Measurements from ENCODE around the gene CHSY3. TPM values are rescaled to one million over a fixed set of nuclear protein-coding genes. Genes with fewer than 3 reads are reported as not detected.

The CHSY3 gene
- total RNA-seq, 4 donors from 2014 or later = 0.77 to 22.1 (median 2.8) TPM; not detected in 1

GRCh38 chr5:130065617-130066016, 161.4 kb downstream of the CHSY3 start:
- no peak overlapping the region for H3K27ac ChIP-seq
- no peak overlapping the region for H3K4me3 ChIP-seq
- no peaks in the 10 kb centered on the region for H3K4me1 ChIP-seq
- H3K27me3 ChIP-seq = no peaks in the 10 kb centered on the region
- TF ChIP-seq POLR2A (IDR thresholded peaks at IDR 0.05) = no peak
- TF ChIP-seq CTCF (IDR thresholded peaks at IDR 0.05) = no peak
- H3K9me3 ChIP-seq = no peaks in the 10 kb centered on the region
- intact Hi-C loops (cut with DNase I; ENCODE audit: low total_unique reads) = no loop called here
- DNase-seq = no peak
- H3K36me3 ChIP-seq = no peaks in the 10 kb centered on the region

- Histone ChIP-seq H3K9me3 (no peaks in the 10 kb centered on the region), H3K36me3 (no peaks in the 10 kb centered on the region), H3K27ac (no peak overlapping the region), H3K27me3 (no peaks in the 10 kb centered on the region), H3K4me1 (no peaks in the 10 kb centered on the region), H3K4me3 (no peak overlapping the region)
- intact Hi-C loops (cut with DNase I; ENCODE audit: low total_unique reads) = no loop called here
- TF ChIP-seq CTCF (IDR thresholded peaks at IDR 0.05) (no peak), POLR2A (IDR thresholded peaks at IDR 0.05) (no peak)
- no peak for DNase-seq
Measured at GRCh38 chr5:130066644-130067043, 162.4 kb downstream of the CHSY3 start.

- TF ChIP-seq CTCF (IDR thresholded peaks at IDR 0.05) (no peak), POLR2A (IDR thresholded peaks at IDR 0.05) (no peak)
- intact Hi-C loops (cut with DNase I; ENCODE audit: low total_unique reads) = no loop called here
- H3K9me3 ChIP-seq = no peaks in the 10 kb centered on the region
Measured at GRCh38 chr5:130067364-130067763, 163.1 kb downstream of the CHSY3 start.

GRCh38 chr5:130068101-130068500, 163.8 kb downstream of the CHSY3 start:
- Histone ChIP-seq H3K27ac (no peak overlapping the region), H3K27me3 (no peaks in the 10 kb centered on the region), H3K36me3 (no peaks in the 10 kb centered on the region), H3K9me3 (no peaks in the 10 kb centered on the region), H3K4me1 (no peaks in the 10 kb centered on the region), H3K4me3 (no peak overlapping the region)
- intact Hi-C loops (cut with DNase I; ENCODE audit: low total_unique reads) = no loop called here
- DNase-seq = no peak
- TF ChIP-seq POLR2A (IDR thresholded peaks at IDR 0.05) (no peak), CTCF (IDR thresholded peaks at IDR 0.05) (no peak)

More at GRCh38 chr5:130067364-130067763, 163.1 kb downstream of the CHSY3 start:
- DNase-seq = no peak
- Histone ChIP-seq H3K27ac (no peak overlapping the region), H3K36me3 (no peaks in the 10 kb centered on the region), H3K4me1 (no peaks in the 10 kb centered on the region), H3K27me3 (no peaks in the 10 kb centered on the region), H3K4me3 (no peak overlapping the region)

- no peak for DNase-seq
- no peaks in the 10 kb centered on the region for H3K9me3 ChIP-seq
- TF ChIP-seq CTCF (IDR thresholded peaks at IDR 0.05) (no peak), POLR2A (IDR thresholded peaks at IDR 0.05) (no peak)
- no peak overlapping the region for H3K27ac ChIP-seq
- intact Hi-C loops (cut with DNase I; ENCODE audit: low total_unique reads) = no loop called here
- H3K27me3 ChIP-seq = no peaks in the 10 kb centered on the region
- H3K4me1 ChIP-seq = no peaks in the 10 kb centered on the region
- H3K4me3 ChIP-seq = no peak overlapping the region
- no peaks in the 10 kb centered on the region for H3K36me3 ChIP-seq
Measured at GRCh38 chr5:130068988-130069387, 164.7 kb downstream of the CHSY3 start.
